ENCODE data around the gene RBM4B.

GRCh38 chr11:66684635-66685034 is 6.9 kb upstream of the RBM4B start:
- TF ChIP-seq POLR2A (IDR thresholded peaks at IDR 0.05; ENCODE audit: low read depth, low read length) (no peak), POLR2AphosphoS5 (IDR thresholded peaks at IDR 0.05; ENCODE audit: low read depth, low read length) (no peak)
